Prostate gland (tissue), 2 donors: ENCODE results near the gene TBC1D2.

Experiments used
- POLR2A ChIP-seq: fragments of 450-650 bp; IDR thresholded peaks from one replicate; pipeline ENCODE4 v1.6.1; 2016; ENCODE audit warnings: antibody characterized with exemption, mild to moderate bottlenecking
- TF ChIP-seq, protein P1 (sequence below), 4 experiments: fragments of 200-600 bp in 2 of 4; fragments of 450-650 bp in 2 of 4; sonication (generic) in 2 of 4; IDR thresholded peaks; 1 replicate in 3 of 4; 2 replicates in 1 of 4; pipeline ENCODE4 v1.5.1; 2016 to 2019; ENCODE audit warnings: antibody characterized with exemption in 4 of 4, mild to moderate bottlenecking in 2 of 4, moderate library complexity in 2 of 4

DNA sequence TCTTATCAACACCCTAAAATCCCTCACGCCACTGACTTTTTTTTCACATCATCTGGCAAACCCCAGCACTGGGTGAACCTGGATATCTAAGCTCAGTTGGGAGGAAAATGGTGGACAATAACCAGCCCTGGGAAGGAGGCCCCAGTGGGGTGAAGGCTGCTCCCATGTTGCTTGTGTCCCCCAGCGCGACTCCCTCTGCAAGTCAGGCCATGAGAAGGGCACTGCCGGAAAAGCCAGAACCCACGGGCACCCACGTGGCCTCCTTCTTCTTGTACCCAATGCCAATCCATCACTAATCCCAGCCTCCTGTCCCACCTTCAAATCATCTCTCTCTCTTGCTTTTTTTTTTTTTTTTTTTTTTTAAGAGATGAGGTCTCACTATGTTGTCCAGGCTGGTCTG lies 74.5 kb downstream of the TBC1D2 start:
- TF ChIP-seq, protein P1, sequence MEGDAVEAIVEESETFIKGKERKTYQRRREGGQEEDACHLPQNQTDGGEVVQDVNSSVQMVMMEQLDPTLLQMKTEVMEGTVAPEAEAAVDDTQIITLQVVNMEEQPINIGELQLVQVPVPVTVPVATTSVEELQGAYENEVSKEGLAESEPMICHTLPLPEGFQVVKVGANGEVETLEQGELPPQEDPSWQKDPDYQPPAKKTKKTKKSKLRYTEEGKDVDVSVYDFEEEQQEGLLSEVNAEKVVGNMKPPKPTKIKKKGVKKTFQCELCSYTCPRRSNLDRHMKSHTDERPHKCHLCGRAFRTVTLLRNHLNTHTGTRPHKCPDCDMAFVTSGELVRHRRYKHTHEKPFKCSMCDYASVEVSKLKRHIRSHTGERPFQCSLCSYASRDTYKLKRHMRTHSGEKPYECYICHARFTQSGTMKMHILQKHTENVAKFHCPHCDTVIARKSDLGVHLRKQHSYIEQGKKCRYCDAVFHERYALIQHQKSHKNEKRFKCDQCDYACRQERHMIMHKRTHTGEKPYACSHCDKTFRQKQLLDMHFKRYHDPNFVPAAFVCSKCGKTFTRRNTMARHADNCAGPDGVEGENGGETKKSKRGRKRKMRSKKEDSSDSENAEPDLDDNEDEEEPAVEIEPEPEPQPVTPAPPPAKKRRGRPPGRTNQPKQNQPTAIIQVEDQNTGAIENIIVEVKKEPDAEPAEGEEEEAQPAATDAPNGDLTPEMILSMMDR (IDR thresholded peaks at IDR 0.05): no peak
- no peak for TF ChIP-seq POLR2A
